B cell (primary cell): ENCODE results near the gene TPCN1. TPM values are rescaled to one million over a fixed set of nuclear protein-coding genes. Genes with fewer than 3 reads are reported as not detected.

Experiments used
- ATAC-seq: fragments of 200-7000 bp; cut with Tn5 transposase; one replicate; pipeline ENCODE4 v1.10.0; 2021; ENCODE audit warnings: low read depth, mild to moderate bottlenecking, moderate number of reproducible peaks, moderate library complexity
- CTCF ChIA-PET: fragments of 350-600 bp; sonication (Branson Sonifier 250); formaldehyde crosslinking; loops from one replicate; lab custom pipeline; 2021; ENCODE audit warnings: antibody characterized with exemption, inconsistent platforms; lab: Charles Lee
- POLR2A ChIA-PET: fragments of 350-600 bp; sonication (Branson Sonifier 250); formaldehyde crosslinking; loops from one replicate; lab custom pipeline; 2021; ENCODE audit warnings: antibody characterized with exemption; lab: Charles Lee
- DNase-seq: peaks from one replicate; pipeline ENCODE4 v3.0.0; 2013
- H2AFZ ChIP-seq: 2 replicates; pipeline ENCODE4 v1.6.1; 2012; ENCODE audit warnings: mild to moderate bottlenecking, low read depth, low read length; ENCODE audit not compliant: insufficient read depth, poor library complexity, severe bottlenecking
- H3K27ac ChIP-seq, 2 donors: 1 replicate in 1 of 2; 2 replicates in 1 of 2; pipeline ENCODE4 v1.5.1; 2012 to 2013; ENCODE audit warnings: low read length in 2 of 2, mild to moderate bottlenecking in 2 of 2, moderate library complexity in 1 of 2
- H3K27me3 ChIP-seq, 4 experiments: fragments of 200-600 bp in 1 of 4; sonication (generic) in 1 of 4; replicated peaks in 1 of 4; 1 replicate in 2 of 4; 2 replicates in 2 of 4; pipeline versions ENCODE4 v1.6.1 to v1.7.0; 2013 to 2016; ENCODE audit warnings: low read length in 3 of 4, mild to moderate bottlenecking in 2 of 4, mixed read lengths in 1 of 4, moderate library complexity in 1 of 4; ENCODE audit not compliant: insufficient read depth in 4 of 4, control insufficient read depth in 3 of 4; ENCODE audit errors: control extremely low read depth in 1 of 4
- H3K36me3 ChIP-seq, 2 experiments: replicated peaks in 1 of 2; 1 replicate in 1 of 2; 2 replicates in 1 of 2; pipeline versions ENCODE4 v1.6.1 to v1.7.1; 2013; ENCODE audit warnings: low read length in 1 of 2; ENCODE audit not compliant: insufficient read depth in 2 of 2, control insufficient read depth in 1 of 2; ENCODE audit errors: control extremely low read depth in 1 of 2, extremely low read depth in 1 of 2
- H3K4me1 ChIP-seq, 2 donors: fragments of 200-600 bp in 1 of 2; sonication (generic) in 1 of 2; 1 replicate in 1 of 2; 2 replicates in 1 of 2; pipeline versions ENCODE4 v1.5.1 to v1.6.1; 2013 to 2017; ENCODE audit warnings: low read length in 2 of 2; ENCODE audit not compliant: control insufficient read depth in 2 of 2, insufficient read depth in 2 of 2
- H3K4me2 ChIP-seq: replicated peaks from 2 replicates; pipeline ENCODE3; 2012; ENCODE audit warnings: mild to moderate bottlenecking, low read depth, low read length; ENCODE audit not compliant: poor library complexity, severe bottlenecking
- H3K4me3 ChIP-seq, 5 experiments: fragments of 200-600 bp in 1 of 5; sonication (generic) in 1 of 5; 1 replicate in 3 of 5; 2 replicates in 2 of 5; pipeline versions ENCODE4 v1.5.1 to v1.7.0; 2011 to 2016; ENCODE audit warnings: low read length in 4 of 5, mild to moderate bottlenecking in 4 of 5, low read depth in 2 of 5, control low read depth in 1 of 5, moderate library complexity in 1 of 5; ENCODE audit not compliant: insufficient read depth in 1 of 5; ENCODE audit errors: control extremely low read depth in 1 of 5, extremely low read depth in 1 of 5
- H3K79me2 ChIP-seq: fragments of 200-600 bp; sonication (generic); one replicate; pipeline ENCODE4 v1.6.0; 2016; ENCODE audit warnings: low read length; ENCODE audit not compliant: control insufficient read depth, insufficient read depth
- H3K9ac ChIP-seq: fragments of 200-600 bp; sonication (generic); 2 replicates; pipeline ENCODE4 v1.6.1; 2017; ENCODE audit warnings: mild to moderate bottlenecking, low read length, moderate library complexity
- H3K9me3 ChIP-seq, 3 donors: one replicate each; pipeline versions ENCODE4 v1.6.1 to v1.7.1; 2013; ENCODE audit warnings: low read length in 2 of 3; ENCODE audit not compliant: control insufficient read depth in 2 of 3, insufficient read depth in 1 of 3; ENCODE audit errors: control extremely low read depth in 1 of 3
- H4K20me1 ChIP-seq: 2 replicates; pipeline ENCODE4 v1.6.0; 2012; ENCODE audit warnings: mild to moderate bottlenecking, low read length; ENCODE audit not compliant: insufficient read depth, control insufficient read depth, poor library complexity, severe bottlenecking
- H3K27ac Mint-ChIP-seq: one replicate; pipeline ENCODE4 v1.8.0; 2021; ENCODE audit warnings: mixed read lengths
- H3K27me3 Mint-ChIP-seq: one replicate; pipeline ENCODE4 v1.8.0; 2021; ENCODE audit warnings: mixed read lengths
- H3K4me1 Mint-ChIP-seq: one replicate; pipeline ENCODE4 v1.8.0; 2021; ENCODE audit warnings: mixed read lengths
- H3K4me3 Mint-ChIP-seq: one replicate; pipeline ENCODE4 v1.8.0; 2021; ENCODE audit warnings: mixed read lengths
- H3K9me3 Mint-ChIP-seq: one replicate; pipeline ENCODE4 v1.8.0; 2022; ENCODE audit warnings: mixed read lengths; ENCODE audit not compliant: insufficient read depth
- CTCF ChIP-seq: fragments of 200-600 bp; IDR thresholded peaks from one replicate; pipeline ENCODE4 v1.8.0; 2022; ENCODE audit warnings: antibody characterized with exemption, mild to moderate bottlenecking
- EZH2 ChIP-seq: IDR thresholded peaks from 2 replicates; pipeline ENCODE4 v1.6.1; 2012; ENCODE audit warnings: borderline replicate concordance, low read depth, mild to moderate bottlenecking, moderate library complexity, low read length; ENCODE audit not compliant: insufficient read depth, poor library complexity, severe bottlenecking
- WGBS: methylation state at CpG from one replicate; pipeline ENCODE4 v1.1.5; 2013; ENCODE audit warnings: missing lambda C conversion rate; ENCODE audit not compliant: insufficient coverage; 5-methylcytosine and 5-hydroxymethylcytosine counted together
- intact Hi-C: fragments of 100-400 bp; cut with micrococcal nuclease; formaldehyde crosslinking; loops from one replicate; pipeline ENCODE4 v1.10.0; 2022
- polyA plus RNA-seq: library from polyadenylated mRNA; depleted of rRNA; stranded (reverse); fragments of >200 nt; gene quantifications from 2 replicates; pipeline ENCODE4 v1.2.3, GENCODE V29; 2012
- total RNA-seq, 2 donors: library from RNA; stranded (reverse); fragments of 120-200 nt in 1 of 2; gene quantifications; 1 replicate in 1 of 2; 2 replicates in 1 of 2; pipeline versions ENCODE4 v1.2.3 to v1.2.4, GENCODE V29; 2013 to 2022

The TPCN1 gene
- total and polyA plus RNA-seq, 2 donors (not counting 1 experiment from before 2014, with no cell fraction given), result 80.8 to 258 TPM

GRCh38 chr12:113174461-113175384, 46.5 kb upstream of the TPCN1 start:
- H3K4me3 ChIP-seq, result no peak overlapping the region
- ChIA-PET POLR2A (interaction anchor here (0.6 to 2.5 kb wide), 4 partner anchors 8 to 124 kb away, joined by 4 to 8 read pairs (median 5); partner anchors contain the start of gene DDX54), CTCF (interaction anchor here (0.6 to 8.0 kb wide), 36 partner anchors 9 to 274 kb away, joined by 3 to 127 read pairs (median 6); partner anchors contain the start of genes DDX54, OAS1, RASAL1 and RITA1)
- intact Hi-C loops, result loop anchor here (1.0 to 5.0 kb wide), 6 partner anchors 11 to 181 kb away; partner anchors contain the start of genes DDX54 and RITA1
- no peak overlapping the region for H2AFZ ChIP-seq
- peaks cover 20 to 30% of the 10 kb centered on the region in 2 donors for H3K4me1 ChIP-seq
- no peak overlapping the region for H3K4me2 ChIP-seq
- Mint-ChIP-seq H3K27me3 (no peaks in the 10 kb centered on the region), H3K27ac (peak overlapping the region; percentile 61), H3K4me3 (no peak overlapping the region), H3K4me1 (peaks cover 37% of the 10 kb centered on the region), H3K9me3 (no peaks in the 10 kb centered on the region)
- peaks cover 34% of the 10 kb centered on the region for H4K20me1 ChIP-seq
- TF ChIP-seq CTCF (peak; percentile 98), EZH2 (no peak)
- WGBS, result 63% methylated on average over 20 of the region's 32 CpGs
- DNase-seq (peak; percentile 83), ATAC-seq (peak; percentile 77)
- H3K9ac ChIP-seq, result no peak overlapping the region
- peaks cover 37% of the 10 kb centered on the region for H3K79me2 ChIP-seq
- H3K9me3 ChIP-seq, result peaks cover 0 to 10% (median 1%) of the 10 kb centered on the region in 3 donors
- H3K36me3 ChIP-seq, result peaks cover 10 to 87% of the 10 kb centered on the region in 2 experiments
- no peak overlapping the region for H3K27ac ChIP-seq
- no peaks in the 10 kb centered on the region for H3K27me3 ChIP-seq
